ENCODE results near the gene KCTD10.

- TF ChIP-seq, protein P1, sequence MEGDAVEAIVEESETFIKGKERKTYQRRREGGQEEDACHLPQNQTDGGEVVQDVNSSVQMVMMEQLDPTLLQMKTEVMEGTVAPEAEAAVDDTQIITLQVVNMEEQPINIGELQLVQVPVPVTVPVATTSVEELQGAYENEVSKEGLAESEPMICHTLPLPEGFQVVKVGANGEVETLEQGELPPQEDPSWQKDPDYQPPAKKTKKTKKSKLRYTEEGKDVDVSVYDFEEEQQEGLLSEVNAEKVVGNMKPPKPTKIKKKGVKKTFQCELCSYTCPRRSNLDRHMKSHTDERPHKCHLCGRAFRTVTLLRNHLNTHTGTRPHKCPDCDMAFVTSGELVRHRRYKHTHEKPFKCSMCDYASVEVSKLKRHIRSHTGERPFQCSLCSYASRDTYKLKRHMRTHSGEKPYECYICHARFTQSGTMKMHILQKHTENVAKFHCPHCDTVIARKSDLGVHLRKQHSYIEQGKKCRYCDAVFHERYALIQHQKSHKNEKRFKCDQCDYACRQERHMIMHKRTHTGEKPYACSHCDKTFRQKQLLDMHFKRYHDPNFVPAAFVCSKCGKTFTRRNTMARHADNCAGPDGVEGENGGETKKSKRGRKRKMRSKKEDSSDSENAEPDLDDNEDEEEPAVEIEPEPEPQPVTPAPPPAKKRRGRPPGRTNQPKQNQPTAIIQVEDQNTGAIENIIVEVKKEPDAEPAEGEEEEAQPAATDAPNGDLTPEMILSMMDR (IDR thresholded peaks at IDR 0.05) = no peak
- TF ChIP-seq POLR2AphosphoS5 (IDR thresholded peaks at IDR 0.05) = no peak
- TF ChIP-seq POLR2A (IDR thresholded peaks at IDR 0.05) = no peak
- no peak for TF ChIP-seq EP300 (IDR thresholded peaks at IDR 0.05)
Observed at GRCh38 chr12:109481863-109482262, 4.8 kb upstream of the KCTD10 start.
